Measurements from ENCODE around the gene ATP5F1C.

ATP5F1C gene

DNA sequence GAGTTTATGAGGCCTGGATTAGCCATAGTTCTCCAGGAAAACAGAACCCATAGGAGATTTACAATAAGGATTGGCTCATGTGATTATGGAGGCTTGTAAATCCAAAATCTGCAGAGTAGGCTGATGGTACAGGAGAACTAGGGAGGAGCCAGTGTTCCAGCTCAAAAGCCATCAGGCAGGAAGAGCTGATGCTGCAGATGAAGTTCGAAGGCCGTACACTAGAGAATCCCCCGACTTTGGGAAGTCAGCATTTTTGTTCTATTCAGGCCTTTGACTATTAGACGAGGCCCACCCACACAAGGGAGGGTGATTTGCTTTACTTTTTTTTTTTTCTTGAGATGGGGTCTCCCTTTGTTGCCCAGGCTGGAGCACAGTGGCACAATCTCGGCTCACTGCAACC is 37.8 kb upstream of the ATP5F1C start:
- ChIA-PET POLR2A (interaction anchor here (0.7 kb wide), 1 partner anchor 21 kb away, joined by 3 read pairs; no protein-coding TSS in a partner anchor), CTCF (interaction anchor here (1.0 kb wide), 1 partner anchor 64 kb away, joined by 3 read pairs; no protein-coding TSS in a partner anchor)
- no peak overlapping the region for H3K27ac ChIP-seq (ENCODE audit: extremely low read depth, low read depth, low read length)
- H3K4me1 ChIP-seq (ENCODE audit: control insufficient read depth, insufficient read depth, low read length), result no peaks in the 10 kb centered on the region
- H3K9me3 ChIP-seq (ENCODE audit: control insufficient read depth, insufficient read depth, low read depth, low read length), result no peaks in the 10 kb centered on the region
- H3K4me3 ChIP-seq (ENCODE audit: low read depth, low read length), result no peak overlapping the region
- H3K36me3 ChIP-seq (ENCODE audit: control insufficient read depth in 2 of 2, insufficient read depth in 1 of 2, low read length in 2 of 2), result peaks cover 24 to 32% of the 10 kb centered on the region in 2 experiments
- TF ChIP-seq, protein P1, sequence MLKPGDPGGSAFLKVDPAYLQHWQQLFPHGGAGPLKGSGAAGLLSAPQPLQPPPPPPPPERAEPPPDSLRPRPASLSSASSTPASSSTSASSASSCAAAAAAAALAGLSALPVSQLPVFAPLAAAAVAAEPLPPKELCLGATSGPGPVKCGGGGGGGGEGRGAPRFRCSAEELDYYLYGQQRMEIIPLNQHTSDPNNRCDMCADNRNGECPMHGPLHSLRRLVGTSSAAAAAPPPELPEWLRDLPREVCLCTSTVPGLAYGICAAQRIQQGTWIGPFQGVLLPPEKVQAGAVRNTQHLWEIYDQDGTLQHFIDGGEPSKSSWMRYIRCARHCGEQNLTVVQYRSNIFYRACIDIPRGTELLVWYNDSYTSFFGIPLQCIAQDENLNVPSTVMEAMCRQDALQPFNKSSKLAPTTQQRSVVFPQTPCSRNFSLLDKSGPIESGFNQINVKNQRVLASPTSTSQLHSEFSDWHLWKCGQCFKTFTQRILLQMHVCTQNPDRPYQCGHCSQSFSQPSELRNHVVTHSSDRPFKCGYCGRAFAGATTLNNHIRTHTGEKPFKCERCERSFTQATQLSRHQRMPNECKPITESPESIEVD (tag by site-specific recombination; IDR thresholded peaks at IDR 0.05), result no peak
- TF ChIP-seq, protein P2, sequence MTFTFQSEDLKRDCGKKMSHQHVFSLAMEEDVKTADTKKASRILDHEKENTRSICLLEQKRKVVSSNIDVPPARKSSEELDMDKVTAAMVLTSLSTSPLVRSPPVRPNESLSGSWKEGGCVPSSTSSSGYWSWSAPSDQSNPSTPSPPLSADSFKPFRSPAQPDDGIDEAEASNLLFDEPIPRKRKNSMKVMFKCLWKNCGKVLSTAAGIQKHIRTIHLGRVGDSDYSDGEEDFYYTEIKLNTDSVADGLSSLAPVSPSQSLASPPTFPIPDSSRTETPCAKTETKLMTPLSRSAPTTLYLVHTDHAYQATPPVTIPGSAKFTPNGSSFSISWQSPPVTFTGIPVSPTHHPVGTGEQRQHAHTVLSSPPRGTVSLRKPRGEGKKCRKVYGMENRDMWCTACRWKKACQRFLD (tag by site-specific recombination; IDR thresholded peaks at IDR 0.05), result no peak
- no peak for TF ChIP-seq ZNF658 (tag by site-specific recombination; IDR thresholded peaks at IDR 0.05)
- TF ChIP-seq ZNF175 (tag by site-specific recombination; IDR thresholded peaks at IDR 0.05), result no peak
- TF ChIP-seq, protein P3, sequence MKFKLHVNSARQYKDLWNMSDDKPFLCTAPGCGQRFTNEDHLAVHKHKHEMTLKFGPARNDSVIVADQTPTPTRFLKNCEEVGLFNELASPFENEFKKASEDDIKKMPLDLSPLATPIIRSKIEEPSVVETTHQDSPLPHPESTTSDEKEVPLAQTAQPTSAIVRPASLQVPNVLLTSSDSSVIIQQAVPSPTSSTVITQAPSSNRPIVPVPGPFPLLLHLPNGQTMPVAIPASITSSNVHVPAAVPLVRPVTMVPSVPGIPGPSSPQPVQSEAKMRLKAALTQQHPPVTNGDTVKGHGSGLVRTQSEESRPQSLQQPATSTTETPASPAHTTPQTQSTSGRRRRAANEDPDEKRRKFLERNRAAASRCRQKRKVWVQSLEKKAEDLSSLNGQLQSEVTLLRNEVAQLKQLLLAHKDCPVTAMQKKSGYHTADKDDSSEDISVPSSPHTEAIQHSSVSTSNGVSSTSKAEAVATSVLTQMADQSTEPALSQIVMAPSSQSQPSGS (tag by site-specific recombination; IDR thresholded peaks at IDR 0.05; ENCODE audit: low read depth), result no peak
- TF ChIP-seq IKZF3 (tag by site-specific recombination; IDR thresholded peaks at IDR 0.05), result no peak
- TF ChIP-seq, protein P4, sequence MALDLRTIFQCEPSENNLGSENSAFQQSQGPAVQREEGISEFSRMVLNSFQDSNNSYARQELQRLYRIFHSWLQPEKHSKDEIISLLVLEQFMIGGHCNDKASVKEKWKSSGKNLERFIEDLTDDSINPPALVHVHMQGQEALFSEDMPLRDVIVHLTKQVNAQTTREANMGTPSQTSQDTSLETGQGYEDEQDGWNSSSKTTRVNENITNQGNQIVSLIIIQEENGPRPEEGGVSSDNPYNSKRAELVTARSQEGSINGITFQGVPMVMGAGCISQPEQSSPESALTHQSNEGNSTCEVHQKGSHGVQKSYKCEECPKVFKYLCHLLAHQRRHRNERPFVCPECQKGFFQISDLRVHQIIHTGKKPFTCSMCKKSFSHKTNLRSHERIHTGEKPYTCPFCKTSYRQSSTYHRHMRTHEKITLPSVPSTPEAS (tag by site-specific recombination; IDR thresholded peaks at IDR 0.05), result no peak
- TF ChIP-seq FEZF1 (tag by site-specific recombination; IDR thresholded peaks at IDR 0.05), result no peak
- no peak for TF ChIP-seq ZNF768 (tag by site-specific recombination; IDR thresholded peaks at IDR 0.05)
- TF ChIP-seq ZNF366 (tag by site-specific recombination; conservative IDR thresholded peaks at IDR 0.05), result no peak
- no peak for TF ChIP-seq KLF1 (tag by site-specific recombination; IDR thresholded peaks at IDR 0.05)
- no peak for TF ChIP-seq ZNF561 (tag by site-specific recombination; IDR thresholded peaks at IDR 0.05; ENCODE audit: borderline replicate concordance)
- TF ChIP-seq ZNF274 (IDR thresholded peaks at IDR 0.05; ENCODE audit: low read length), result no peak
- TF ChIP-seq ZNF274 (tag by site-specific recombination; IDR thresholded peaks at IDR 0.05; ENCODE audit: borderline replicate concordance), result no peak

DNA sequence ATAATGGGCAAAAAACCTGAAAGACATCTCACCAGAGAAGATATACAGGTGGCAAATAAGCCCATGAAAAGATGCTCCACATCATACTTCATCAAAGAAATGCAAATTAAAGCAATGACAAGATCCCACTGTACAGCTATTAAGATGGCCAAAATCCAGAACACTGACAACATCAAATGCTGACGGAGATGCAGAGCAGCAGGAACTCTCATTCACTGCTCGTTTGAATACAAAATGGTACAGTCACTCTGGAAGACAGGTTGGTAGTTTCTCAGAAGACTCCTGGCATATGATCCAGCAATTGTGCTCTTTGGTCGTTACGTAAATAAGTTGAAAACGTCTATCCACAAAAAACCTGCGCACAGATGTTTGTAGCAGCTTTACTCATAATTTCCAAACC is 35.7 kb upstream of the ATP5F1C start:
- Histone ChIP-seq H3K4me1 (ENCODE audit: control insufficient read depth, insufficient read depth, low read length) (no peaks in the 10 kb centered on the region), H3K36me3 (ENCODE audit: control insufficient read depth in 2 of 2, insufficient read depth in 1 of 2, low read length in 2 of 2) (peaks cover 38 to 44% of the 10 kb centered on the region in 2 experiments), H3K27ac (ENCODE audit: extremely low read depth, low read depth, low read length) (no peak overlapping the region), H3K9me3 (ENCODE audit: control insufficient read depth, insufficient read depth, low read depth, low read length) (no peaks in the 10 kb centered on the region), H3K4me3 (ENCODE audit: low read depth, low read length) (no peak overlapping the region)
- CTCF ChIA-PET, result no interaction called here
- TF ChIP-seq, protein P5, sequence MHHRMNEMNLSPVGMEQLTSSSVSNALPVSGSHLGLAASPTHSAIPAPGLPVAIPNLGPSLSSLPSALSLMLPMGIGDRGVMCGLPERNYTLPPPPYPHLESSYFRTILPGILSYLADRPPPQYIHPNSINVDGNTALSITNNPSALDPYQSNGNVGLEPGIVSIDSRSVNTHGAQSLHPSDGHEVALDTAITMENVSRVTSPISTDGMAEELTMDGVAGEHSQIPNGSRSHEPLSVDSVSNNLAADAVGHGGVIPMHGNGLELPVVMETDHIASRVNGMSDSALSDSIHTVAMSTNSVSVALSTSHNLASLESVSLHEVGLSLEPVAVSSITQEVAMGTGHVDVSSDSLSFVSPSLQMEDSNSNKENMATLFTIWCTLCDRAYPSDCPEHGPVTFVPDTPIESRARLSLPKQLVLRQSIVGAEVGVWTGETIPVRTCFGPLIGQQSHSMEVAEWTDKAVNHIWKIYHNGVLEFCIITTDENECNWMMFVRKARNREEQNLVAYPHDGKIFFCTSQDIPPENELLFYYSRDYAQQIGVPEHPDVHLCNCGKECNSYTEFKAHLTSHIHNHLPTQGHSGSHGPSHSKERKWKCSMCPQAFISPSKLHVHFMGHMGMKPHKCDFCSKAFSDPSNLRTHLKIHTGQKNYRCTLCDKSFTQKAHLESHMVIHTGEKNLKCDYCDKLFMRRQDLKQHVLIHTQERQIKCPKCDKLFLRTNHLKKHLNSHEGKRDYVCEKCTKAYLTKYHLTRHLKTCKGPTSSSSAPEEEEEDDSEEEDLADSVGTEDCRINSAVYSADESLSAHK (tag by site-specific recombination; IDR thresholded peaks at IDR 0.05), result no peak
- TF ChIP-seq ZNF350 (tag by site-specific recombination; IDR thresholded peaks at IDR 0.05), result no peak
- TF ChIP-seq, protein P6, sequence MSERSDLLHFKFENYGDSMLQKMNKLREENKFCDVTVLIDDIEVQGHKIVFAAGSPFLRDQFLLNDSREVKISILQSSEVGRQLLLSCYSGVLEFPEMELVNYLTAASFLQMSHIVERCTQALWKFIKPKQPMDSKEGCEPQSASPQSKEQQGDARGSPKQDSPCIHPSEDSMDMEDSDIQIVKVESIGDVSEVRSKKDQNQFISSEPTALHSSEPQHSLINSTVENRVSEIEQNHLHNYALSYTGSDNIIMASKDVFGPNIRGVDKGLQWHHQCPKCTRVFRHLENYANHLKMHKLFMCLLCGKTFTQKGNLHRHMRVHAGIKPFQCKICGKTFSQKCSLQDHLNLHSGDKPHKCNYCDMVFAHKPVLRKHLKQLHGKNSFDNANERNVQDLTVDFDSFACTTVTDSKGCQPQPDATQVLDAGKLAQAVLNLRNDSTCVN (tag by site-specific recombination; optimal IDR thresholded peaks at IDR 0.05), result no peak
- TF ChIP-seq ZNF792 (tag by site-specific recombination; IDR thresholded peaks at IDR 0.05), result no peak
- no peak for TF ChIP-seq KLF7 (tag by site-specific recombination; IDR thresholded peaks at IDR 0.05; ENCODE audit: borderline replicate concordance)
- TF ChIP-seq, protein P7, sequence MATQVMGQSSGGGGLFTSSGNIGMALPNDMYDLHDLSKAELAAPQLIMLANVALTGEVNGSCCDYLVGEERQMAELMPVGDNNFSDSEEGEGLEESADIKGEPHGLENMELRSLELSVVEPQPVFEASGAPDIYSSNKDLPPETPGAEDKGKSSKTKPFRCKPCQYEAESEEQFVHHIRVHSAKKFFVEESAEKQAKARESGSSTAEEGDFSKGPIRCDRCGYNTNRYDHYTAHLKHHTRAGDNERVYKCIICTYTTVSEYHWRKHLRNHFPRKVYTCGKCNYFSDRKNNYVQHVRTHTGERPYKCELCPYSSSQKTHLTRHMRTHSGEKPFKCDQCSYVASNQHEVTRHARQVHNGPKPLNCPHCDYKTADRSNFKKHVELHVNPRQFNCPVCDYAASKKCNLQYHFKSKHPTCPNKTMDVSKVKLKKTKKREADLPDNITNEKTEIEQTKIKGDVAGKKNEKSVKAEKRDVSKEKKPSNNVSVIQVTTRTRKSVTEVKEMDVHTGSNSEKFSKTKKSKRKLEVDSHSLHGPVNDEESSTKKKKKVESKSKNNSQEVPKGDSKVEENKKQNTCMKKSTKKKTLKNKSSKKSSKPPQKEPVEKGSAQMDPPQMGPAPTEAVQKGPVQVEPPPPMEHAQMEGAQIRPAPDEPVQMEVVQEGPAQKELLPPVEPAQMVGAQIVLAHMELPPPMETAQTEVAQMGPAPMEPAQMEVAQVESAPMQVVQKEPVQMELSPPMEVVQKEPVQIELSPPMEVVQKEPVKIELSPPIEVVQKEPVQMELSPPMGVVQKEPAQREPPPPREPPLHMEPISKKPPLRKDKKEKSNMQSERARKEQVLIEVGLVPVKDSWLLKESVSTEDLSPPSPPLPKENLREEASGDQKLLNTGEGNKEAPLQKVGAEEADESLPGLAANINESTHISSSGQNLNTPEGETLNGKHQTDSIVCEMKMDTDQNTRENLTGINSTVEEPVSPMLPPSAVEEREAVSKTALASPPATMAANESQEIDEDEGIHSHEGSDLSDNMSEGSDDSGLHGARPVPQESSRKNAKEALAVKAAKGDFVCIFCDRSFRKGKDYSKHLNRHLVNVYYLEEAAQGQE (tag by site-specific recombination; IDR thresholded peaks at IDR 0.05), result no peak
- POLR2A ChIA-PET, result no interaction called here
